Esophagus muscularis mucosa (tissue), 4 donors: ENCODE results near the gene WNT7B. TPM values are rescaled to one million over a fixed set of nuclear protein-coding genes. Genes with fewer than 3 reads are reported as not detected.

Experiments
- DNase-seq: peaks from one replicate; pipeline ENCODE4 v3.0.0-alpha.2; 2017; ENCODE audit errors: extremely low spot score
- H3K27ac ChIP-seq, 4 donors: fragments of 200-600 bp; sonication (generic); replicated peaks in 1 of 4; 1 replicate in 3 of 4; 2 replicates in 1 of 4; pipeline ENCODE4 v1.5.1; 2016 to 2019; ENCODE audit warnings: mild to moderate bottlenecking in 1 of 4
- H3K27me3 ChIP-seq, 4 donors: fragments of 200-600 bp; sonication (generic); one replicate each; pipeline versions ENCODE4 v1.5.1 to v1.6.0; 2016 to 2019
- H3K36me3 ChIP-seq, 4 donors: fragments of 200-600 bp; sonication (generic); one replicate each; pipeline ENCODE4 v1.5.1; 2016 to 2019
- H3K4me1 ChIP-seq, 4 donors: fragments of 200-600 bp; sonication (generic); one replicate each; pipeline ENCODE4 v1.5.1; 2016 to 2019
- H3K4me3 ChIP-seq, 4 donors: fragments of 200-600 bp; sonication (generic); 1 replicate in 2 of 4; 2 replicates in 2 of 4; pipeline ENCODE4 v1.5.1; 2016 to 2019; ENCODE audit warnings: mild to moderate bottlenecking in 4 of 4, moderate library complexity in 1 of 4
- H3K9me3 ChIP-seq, 4 donors: fragments of 200-600 bp; sonication (generic); 1 replicate in 3 of 4; 2 replicates in 1 of 4; pipeline ENCODE4 v1.5.1; 2016 to 2019
- EP300 ChIP-seq: sonication (generic); formaldehyde crosslinking; IDR thresholded peaks from one replicate; pipeline ENCODE4 v1.6.1; 2017; ENCODE audit warnings: antibody characterized with exemption
- POLR2A ChIP-seq: fragments of 450-650 bp; IDR thresholded peaks from one replicate; pipeline ENCODE4 v1.6.1; 2017; ENCODE audit warnings: antibody characterized with exemption, moderate library complexity, mild to moderate bottlenecking, low read depth
- POLR2AphosphoS5 ChIP-seq, 2 donors: sonication (generic); formaldehyde crosslinking; IDR thresholded peaks; one replicate each; pipeline ENCODE4 v1.6.1; 2017; ENCODE audit warnings: antibody characterized with exemption in 2 of 2
- WGBS: methylation state at CpG from one replicate; pipeline ENCODE4 v1.1.5; 2018; 5-methylcytosine and 5-hydroxymethylcytosine counted together
- intact Hi-C: fragments of 100-400 bp; cut with DNase I; formaldehyde crosslinking; loops from one replicate; pipeline ENCODE4 v1.15.1; 2023
- total RNA-seq, 4 donors: library from RNA; depleted of rRNA; stranded (reverse); fragments of >200 nt; gene quantifications; one replicate each; pipeline versions ENCODE4 v1.1.0 to v1.2.1, GENCODE V29; 2016
- TF ChIP-seq, protein P1 (sequence below), 3 experiments: fragments of 200-600 bp in 2 of 3; fragments of 450-650 bp in 1 of 3; sonication (generic) in 2 of 3; IDR thresholded peaks; one replicate each; pipeline ENCODE4 v1.5.1; 2017 to 2019; ENCODE audit warnings: antibody characterized with exemption in 3 of 3, mild to moderate bottlenecking in 2 of 3, moderate library complexity in 1 of 3

The WNT7B gene
- total RNA-seq, 4 donors from 2014 or later = not detected

DNA sequence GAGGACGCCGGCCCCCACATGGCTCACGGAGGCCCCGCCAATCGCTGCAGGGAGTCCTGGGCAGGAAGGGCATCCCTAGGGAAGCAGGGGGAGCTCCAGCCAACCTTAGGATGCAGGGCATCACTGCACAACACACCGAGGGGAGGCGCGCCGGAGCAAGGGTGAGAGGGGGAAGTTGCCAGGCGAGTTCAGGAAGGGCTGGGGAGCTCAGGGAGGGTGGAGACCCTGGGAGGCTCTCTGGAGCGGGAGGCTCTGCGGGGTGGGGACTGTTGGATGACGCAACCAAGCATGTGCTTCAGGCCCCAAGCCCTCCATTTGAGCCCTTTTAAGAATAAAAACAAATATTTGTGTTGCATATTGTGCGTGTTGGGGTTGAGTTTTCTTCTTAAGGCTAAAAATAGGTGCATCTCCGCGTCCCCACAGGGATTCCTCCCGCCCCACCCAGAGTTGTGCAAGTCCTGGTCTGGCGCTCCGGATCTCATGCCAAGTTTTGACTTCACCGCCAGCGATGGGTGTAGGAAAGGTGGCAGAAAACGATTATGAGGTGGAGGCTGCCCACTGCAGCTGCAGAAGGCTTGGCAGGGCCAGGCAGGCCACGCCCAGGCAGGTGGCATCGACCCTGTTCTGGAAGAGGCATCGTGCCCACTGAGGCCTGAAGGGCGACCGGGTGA lies 65.2 kb downstream of the WNT7B start:
- intact Hi-C loops = no loop called here
- Histone ChIP-seq H3K4me3 (no peak overlapping the region), H3K27me3 (peaks cover 0 to 14% (median 0%) of the 10 kb centered on the region in 4 donors), H3K9me3 (peaks cover 0 to 12% (median 2%) of the 10 kb centered on the region in 4 donors), H3K4me1 (peaks cover 0 to 12% (median 6%) of the 10 kb centered on the region in 4 donors), H3K27ac (no peak overlapping the region), H3K36me3 (no peaks in the 10 kb centered on the region)
- 68% methylated on average over 26 of the region's 27 CpGs for WGBS
- TF ChIP-seq POLR2AphosphoS5 (IDR thresholded peaks at IDR 0.05) (no peak), EP300 (no peak), POLR2A (no peak)
- TF ChIP-seq, protein P1, sequence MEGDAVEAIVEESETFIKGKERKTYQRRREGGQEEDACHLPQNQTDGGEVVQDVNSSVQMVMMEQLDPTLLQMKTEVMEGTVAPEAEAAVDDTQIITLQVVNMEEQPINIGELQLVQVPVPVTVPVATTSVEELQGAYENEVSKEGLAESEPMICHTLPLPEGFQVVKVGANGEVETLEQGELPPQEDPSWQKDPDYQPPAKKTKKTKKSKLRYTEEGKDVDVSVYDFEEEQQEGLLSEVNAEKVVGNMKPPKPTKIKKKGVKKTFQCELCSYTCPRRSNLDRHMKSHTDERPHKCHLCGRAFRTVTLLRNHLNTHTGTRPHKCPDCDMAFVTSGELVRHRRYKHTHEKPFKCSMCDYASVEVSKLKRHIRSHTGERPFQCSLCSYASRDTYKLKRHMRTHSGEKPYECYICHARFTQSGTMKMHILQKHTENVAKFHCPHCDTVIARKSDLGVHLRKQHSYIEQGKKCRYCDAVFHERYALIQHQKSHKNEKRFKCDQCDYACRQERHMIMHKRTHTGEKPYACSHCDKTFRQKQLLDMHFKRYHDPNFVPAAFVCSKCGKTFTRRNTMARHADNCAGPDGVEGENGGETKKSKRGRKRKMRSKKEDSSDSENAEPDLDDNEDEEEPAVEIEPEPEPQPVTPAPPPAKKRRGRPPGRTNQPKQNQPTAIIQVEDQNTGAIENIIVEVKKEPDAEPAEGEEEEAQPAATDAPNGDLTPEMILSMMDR (IDR thresholded peaks at IDR 0.05) = no peak
- no peak for DNase-seq

GRCh38 chr22:45910928-45911467 lies 66.0 kb downstream of the WNT7B start:
- peaks cover 0 to 12% (median 2%) of the 10 kb centered on the region in 4 donors for H3K9me3 ChIP-seq
- intact Hi-C loops = no loop called here
- peaks cover 2 to 17% (median 10%) of the 10 kb centered on the region in 4 donors for H3K4me1 ChIP-seq
- H3K4me3 ChIP-seq = no peak overlapping the region
- no peak overlapping the region for H3K27ac ChIP-seq
- WGBS = 85% methylated on average over 15 of the region's 17 CpGs
- DNase-seq = no peak
- peaks cover 0 to 21% (median 0%) of the 10 kb centered on the region in 4 donors for H3K27me3 ChIP-seq
- TF ChIP-seq, protein P1 (IDR thresholded peaks at IDR 0.05) = no peak
- no peaks in the 10 kb centered on the region for H3K36me3 ChIP-seq

DNA sequence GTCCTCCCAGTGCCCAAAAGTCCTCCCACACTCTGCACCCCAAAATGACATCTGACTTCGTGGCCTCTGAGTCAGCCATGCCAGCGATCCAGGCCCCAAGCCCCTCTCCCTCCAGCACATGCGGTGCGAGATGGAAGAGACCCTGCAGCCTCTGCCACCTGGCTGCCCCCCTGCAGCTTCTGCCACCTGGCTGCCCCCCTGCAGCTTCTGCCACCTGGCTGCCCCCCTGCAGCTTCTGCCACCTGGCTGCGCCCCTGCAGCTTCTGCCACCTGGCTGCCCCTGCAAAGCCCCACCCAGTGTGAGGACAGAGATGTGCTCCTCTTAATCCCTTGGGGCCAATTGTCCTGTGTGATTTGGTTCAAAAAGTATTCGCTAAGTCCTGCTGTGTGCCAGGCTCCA lies 68.0 kb downstream of the WNT7B start:
- 85% methylated on average over 5 of the region's 6 CpGs for WGBS
- peaks cover 0 to 3% (median 0%) of the 10 kb centered on the region in 4 donors for H3K9me3 ChIP-seq
- DNase-seq = no peak
- no peak overlapping the region for H3K4me3 ChIP-seq
- no peak overlapping the region for H3K27ac ChIP-seq
- H3K4me1 ChIP-seq = peaks cover 8 to 25% (median 15%) of the 10 kb centered on the region in 4 donors
- intact Hi-C loops = no loop called here
- no peak for TF ChIP-seq POLR2A
- TF ChIP-seq, protein P1 (IDR thresholded peaks at IDR 0.05) = no peak
- TF ChIP-seq EP300 = no peak
- TF ChIP-seq POLR2AphosphoS5 (IDR thresholded peaks at IDR 0.05) = no peak
- no peaks in the 10 kb centered on the region for H3K36me3 ChIP-seq
- peaks cover 0 to 23% (median 0%) of the 10 kb centered on the region in 4 donors for H3K27me3 ChIP-seq

DNA sequence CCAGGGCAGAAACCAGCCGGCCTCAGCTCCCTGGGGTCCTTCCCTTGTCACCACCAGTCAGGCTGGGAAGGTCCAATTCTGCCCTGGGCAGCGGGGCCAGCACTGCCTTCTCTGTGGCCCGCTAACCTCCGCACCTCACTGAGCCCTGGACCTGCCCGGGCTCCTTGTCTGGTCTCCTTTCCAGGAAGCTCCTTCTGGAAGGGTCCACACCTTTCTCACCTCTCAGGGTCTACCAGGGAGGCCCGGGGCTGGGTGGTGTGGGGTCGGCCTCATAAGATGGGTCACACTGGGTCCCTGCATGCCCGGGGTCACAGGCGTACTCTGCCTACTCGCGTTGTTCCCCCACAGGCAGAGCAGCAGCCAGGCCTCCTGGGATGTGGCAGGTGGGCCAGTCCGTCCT lies 69.0 kb downstream of the WNT7B start:
- TF ChIP-seq EP300 (no peak), POLR2AphosphoS5 (IDR thresholded peaks at IDR 0.05) (no peak), POLR2A (no peak)
- TF ChIP-seq, protein P1 (IDR thresholded peaks at IDR 0.05) = no peak
- intact Hi-C loops = no loop called here
- WGBS = 100% methylated on average over 3 of the region's 12 CpGs

More for the DNA sequence above, 69.0 kb downstream of the WNT7B start:
- DNase-seq = no peak
- H3K36me3 ChIP-seq = no peaks in the 10 kb centered on the region
- peaks cover 17 to 35% (median 22%) of the 10 kb centered on the region in 4 donors for H3K4me1 ChIP-seq
- H3K27me3 ChIP-seq = peaks cover 0 to 33% (median 0%) of the 10 kb centered on the region in 4 donors
- H3K9me3 ChIP-seq = no peaks in the 10 kb centered on the region
- H3K4me3 ChIP-seq = no peak overlapping the region
- no peak overlapping the region for H3K27ac ChIP-seq
